C4-2B (cell line): ENCODE measurements around the gene EXOC3L1.

Experiments
- H3K27ac ChIP-seq: fragments of 450-650 bp; 2 replicates; pipeline ENCODE4 v1.5.1; 2017
- ZFX ChIP-seq: fragments of 450-650 bp; IDR thresholded peaks from 2 replicates; pipeline ENCODE4 v1.6.1; 2017
- TF ChIP-seq, protein P1 (sequence below): fragments of 450-650 bp; conservative IDR thresholded peaks from 2 replicates; pipeline ENCODE4 v1.5.1; 2017; ENCODE audit warnings: mild to moderate bottlenecking

EXOC3L1 gene

DNA sequence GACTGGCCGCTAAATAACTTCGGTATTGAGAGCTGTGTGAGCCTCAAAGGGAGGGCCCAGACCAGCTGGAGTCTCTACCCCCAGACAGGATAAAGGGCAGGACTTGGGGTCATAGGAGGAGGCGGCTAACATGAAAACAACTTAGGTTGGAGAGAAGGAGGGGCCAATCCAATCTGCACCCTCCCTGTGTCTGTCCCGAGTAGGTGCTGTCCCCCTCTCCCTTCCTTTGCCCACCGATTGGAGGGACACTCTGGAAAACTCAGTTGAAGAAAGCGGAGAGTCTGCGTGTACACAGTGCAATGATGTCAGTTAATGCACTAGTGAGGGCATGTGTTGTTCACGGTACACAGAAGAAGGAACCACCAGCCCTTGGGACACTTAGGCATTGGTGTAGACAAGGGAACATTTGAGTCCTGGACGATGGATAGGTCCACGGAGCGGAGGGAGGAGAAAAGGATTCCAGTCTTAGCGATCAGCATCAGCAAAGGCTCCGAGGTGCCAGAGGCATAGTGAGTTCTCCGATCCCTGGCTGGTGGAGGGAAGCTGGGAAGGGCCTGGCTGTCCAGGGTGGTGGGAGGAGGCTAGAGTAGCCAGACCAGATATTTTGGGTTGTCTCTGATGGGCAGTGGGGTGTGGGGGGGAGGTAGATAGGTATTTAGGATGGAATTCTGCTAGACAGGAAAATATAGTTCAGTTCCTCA is 18.8 kb downstream of the EXOC3L1 start:
- no peak overlapping the region for H3K27ac ChIP-seq
- TF ChIP-seq, protein P1, sequence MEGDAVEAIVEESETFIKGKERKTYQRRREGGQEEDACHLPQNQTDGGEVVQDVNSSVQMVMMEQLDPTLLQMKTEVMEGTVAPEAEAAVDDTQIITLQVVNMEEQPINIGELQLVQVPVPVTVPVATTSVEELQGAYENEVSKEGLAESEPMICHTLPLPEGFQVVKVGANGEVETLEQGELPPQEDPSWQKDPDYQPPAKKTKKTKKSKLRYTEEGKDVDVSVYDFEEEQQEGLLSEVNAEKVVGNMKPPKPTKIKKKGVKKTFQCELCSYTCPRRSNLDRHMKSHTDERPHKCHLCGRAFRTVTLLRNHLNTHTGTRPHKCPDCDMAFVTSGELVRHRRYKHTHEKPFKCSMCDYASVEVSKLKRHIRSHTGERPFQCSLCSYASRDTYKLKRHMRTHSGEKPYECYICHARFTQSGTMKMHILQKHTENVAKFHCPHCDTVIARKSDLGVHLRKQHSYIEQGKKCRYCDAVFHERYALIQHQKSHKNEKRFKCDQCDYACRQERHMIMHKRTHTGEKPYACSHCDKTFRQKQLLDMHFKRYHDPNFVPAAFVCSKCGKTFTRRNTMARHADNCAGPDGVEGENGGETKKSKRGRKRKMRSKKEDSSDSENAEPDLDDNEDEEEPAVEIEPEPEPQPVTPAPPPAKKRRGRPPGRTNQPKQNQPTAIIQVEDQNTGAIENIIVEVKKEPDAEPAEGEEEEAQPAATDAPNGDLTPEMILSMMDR = no peak
- no peak for TF ChIP-seq ZFX

DNA sequence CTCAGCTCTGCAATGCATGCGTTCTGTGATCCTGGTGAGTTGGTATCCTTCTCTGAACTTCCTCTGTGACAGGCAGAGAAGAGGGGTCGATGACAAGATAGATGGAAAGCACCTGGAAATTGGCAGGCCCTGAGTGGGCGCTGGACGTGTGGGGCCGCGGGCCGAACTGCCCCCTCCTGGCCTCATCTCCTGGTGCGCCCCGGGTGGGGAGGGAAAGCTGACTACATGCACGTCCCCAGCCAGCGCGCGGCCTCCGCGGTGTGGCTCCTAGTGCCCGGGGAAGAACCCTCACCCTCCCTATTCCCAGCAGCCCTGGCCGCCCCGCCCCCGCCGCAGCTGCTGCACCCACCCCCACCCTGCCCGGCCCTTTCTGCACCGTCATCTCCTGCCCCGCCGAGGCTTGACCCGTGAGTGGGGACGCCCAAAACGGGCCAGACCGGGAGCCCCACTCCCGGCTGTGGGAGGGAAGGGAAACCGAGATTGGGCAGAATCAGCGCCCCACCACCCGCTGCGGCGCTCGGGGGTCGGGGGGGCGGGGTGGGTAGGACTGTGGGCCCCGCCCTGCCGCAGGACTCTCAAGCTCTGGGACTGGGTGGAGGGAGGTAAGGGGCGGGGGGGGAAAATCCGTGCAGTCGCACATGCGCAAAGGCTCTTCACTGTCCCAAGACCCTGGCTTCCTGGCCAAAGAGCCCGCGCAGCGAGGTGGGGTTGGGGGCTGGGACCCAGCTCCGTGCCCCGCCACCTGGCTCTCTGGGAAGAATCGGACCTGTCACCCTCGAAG is 19.6 kb downstream of the EXOC3L1 start, which contains the start of gene NOL3:
TSS of gene NOL3 (plus strand) at position 371 of the 781 bp plus-strand sequence.
- no peak within 1 kb of the TSS for H3K27ac ChIP-seq

DNA sequence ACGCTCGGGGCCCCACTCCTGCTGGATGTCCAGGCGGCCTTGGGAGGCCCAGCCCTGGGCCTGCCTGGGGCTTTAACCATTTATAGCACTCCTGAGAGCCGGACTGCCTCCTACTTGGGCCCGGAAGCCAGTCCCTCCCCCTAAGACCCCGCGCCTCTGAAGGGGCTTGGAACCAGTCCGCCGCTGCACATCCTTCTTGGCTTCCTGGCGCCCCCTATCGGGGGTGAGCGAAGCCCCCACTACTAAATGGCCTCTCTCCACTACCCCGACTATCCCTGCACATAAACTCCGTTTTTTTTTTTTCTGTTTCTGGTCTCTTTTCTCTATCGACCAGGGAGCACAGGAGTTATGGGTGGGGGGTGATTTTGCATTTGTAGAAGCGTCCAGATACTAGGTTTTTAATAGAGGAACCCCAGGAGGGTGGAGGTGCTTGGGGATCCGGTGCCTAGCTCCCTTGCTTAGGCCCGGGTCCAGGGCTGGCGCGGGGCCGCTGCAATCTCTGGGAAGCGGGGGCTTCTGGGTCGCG is 20.2 kb downstream of the EXOC3L1 start:
- H3K27ac ChIP-seq = no peak overlapping the region
- TF ChIP-seq ZFX = no peak
- TF ChIP-seq, protein P1 = no peak; the same call in 1 of the 2 replicates

More for the DNA sequence above, 19.6 kb downstream of the EXOC3L1 start, which contains the start of gene NOL3:
- TF ChIP-seq, protein P1 = no peak
- no peak for TF ChIP-seq ZFX

DNA sequence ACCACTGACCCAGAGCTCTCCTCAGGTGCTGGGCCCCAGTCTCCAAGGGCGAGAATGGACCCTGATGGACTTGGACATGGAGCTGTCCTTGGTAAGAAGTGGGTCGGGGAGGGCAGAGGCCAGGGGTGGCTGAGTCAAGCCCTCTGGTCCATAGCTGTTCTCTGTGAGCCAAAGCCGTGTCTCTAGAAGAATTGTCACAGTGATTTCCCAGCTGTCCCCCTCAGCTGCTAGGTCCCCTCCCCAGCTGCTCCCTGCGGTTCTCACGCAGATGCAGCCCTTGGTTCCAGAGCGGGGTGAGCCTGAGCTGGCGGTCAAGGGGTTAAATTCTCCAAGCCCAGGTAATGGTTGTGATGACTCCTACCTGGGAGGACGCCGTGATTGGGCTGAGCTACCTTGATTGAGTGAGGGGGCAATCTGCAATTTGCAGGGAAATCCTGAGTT is 20.9 kb downstream of the EXOC3L1 start:
- no peak for TF ChIP-seq ZFX
- TF ChIP-seq, protein P1 = no peak
- no peak overlapping the region for H3K27ac ChIP-seq

DNA sequence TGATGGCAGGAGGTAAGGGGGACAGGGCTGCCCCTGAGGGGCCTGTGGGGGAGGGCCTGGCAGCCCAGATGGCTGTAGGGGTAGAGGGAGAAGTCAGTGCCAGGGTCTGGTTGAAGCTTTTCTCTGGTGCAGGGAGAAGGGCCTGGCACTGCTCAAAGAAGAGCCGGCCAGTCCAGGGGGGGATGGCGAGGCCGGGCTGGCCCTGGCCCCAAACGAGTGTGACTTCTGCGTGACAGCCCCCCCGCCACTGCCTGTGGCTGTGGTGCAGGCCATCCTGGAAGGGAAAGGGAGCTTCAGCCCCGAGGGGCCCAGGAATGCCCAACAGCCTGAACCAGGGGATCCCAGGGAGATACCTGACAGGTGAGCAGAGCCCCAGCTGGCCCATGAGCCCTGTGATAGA is 22.3 kb downstream of the EXOC3L1 start:
- TF ChIP-seq ZFX = no peak
- TF ChIP-seq, protein P1 = no peak
- H3K27ac ChIP-seq = no peak overlapping the region

DNA sequence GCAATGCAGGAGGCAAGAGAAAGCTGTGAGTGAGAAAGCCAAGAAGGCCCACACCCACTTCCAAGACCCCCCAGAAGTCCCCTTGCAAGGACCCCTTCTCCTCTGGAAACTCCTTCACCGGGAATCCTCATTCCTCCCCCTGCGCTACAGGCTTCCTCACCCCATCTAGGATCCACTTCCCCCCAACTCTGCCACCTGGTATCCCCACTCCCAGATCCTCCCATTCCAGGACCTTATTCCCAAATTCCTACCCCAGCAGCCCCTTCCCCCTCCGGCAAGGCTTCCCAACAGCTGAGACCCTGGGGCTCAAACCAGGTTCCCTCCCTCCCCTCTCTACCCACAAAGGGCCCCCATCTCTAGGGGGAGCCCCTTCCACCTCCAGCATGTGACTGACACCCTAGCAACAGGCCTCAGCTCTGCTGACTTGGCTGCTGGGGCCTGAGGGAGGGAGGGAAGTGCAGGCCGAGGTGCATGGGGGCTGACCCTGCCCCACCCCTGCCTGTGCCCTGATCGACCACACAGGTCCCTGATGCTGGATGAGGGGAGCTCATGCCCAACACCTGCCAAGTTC is 23.3 kb downstream of the EXOC3L1 start:
- no peak overlapping the region for H3K27ac ChIP-seq
- TF ChIP-seq, protein P1 = no peak
- TF ChIP-seq ZFX = no peak

DNA sequence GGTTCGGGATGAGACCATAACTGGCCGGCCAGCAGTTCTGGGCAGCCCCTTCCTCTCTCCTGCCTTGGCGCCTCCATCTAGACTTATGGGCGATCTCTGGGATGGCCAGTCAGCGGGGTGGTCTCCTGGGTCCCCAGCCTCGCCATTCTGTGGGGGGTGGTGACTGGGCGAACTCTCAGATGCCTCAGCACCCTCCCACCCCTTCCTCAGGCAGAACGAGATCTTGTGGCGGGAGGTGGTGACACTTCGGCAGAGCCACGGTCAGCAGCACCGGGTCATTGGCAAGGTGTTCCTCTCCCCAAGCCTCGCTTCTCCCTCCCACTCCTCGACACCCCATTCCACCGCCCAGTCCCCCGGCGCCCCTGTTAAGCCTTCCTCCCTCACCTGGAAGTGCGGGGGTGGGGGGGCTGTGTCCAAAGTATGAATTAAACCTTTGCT is 23.8 kb downstream of the EXOC3L1 start:
- TF ChIP-seq, protein P1 = no peak
- H3K27ac ChIP-seq = no peak overlapping the region
